ENCODE measurements around the gene GOPC.

Gene GOPC

DNA sequence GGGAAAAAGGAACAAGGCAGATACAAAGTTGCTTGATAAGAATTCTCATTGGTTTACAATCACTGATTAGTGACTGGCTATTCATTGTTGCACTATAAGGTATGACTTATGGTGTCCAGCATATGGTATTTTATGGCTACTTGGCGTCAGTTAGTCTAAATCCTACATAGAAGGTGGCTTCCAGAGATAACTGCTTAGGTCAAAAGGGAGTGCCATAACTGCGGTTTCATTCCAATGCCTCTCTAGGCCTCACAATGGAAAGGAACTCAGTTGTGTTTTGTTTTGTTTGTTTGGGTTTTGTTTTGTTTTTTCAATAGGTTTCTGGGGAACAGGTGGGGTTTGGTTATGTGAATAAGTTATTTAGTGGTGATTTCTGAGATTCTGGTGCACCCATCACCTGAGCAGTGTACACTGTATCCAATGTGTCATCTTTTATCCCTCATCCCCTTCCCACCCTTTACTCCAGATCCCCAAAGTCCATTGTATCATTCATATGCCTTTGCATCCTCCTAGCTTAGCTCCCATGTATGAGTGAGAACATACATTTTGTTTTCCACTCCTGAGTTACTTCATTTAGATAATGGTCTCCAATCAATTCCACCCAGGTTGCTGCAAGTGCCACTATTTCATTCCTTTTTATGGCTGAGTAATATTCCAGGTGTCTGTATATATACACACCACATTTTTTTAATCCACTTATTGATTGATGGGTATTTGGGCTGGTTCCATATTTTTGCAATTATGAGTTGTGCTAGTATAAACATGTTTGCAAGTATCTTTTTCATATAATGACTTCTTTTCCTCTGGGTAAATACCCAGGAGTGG, 7.0 kb downstream of the GOPC start:
- no peak for DNase-seq

DNA sequence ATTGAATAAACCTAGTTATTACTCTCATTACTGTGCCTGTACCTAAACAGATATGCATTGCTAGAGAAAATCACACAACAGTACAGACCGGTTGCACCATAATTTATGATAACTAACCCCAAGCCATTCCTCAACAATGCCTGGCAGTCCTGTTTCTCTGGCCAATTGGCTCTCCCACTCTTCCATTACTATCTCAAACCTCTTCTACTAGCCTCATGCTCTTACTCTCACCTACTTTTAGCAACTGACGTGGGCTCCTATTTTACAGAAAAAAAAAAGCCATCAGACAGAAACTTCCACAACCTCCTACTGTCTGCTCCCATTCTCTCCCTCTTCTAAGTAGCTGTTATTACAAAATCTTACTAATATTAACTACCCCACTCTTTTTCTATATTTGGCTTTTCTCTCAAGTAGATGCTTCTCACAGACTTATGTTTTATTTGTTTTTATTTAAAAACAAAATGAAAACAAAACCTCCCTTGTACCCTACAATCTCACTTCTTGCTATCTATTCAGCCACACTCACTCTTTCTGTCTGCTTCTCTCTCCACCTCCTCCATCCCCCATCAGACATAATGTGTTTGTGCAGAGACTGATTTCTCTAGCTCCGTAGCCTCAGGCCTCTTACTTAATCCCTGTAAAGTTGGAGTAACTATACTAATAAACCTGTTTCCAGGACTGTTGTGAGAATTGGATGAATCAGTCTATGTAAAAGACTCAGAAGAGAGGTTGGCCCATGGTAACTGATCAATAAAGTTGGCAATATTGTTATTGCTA, 9.1 kb downstream of the GOPC start:
- DNase-seq: no peak

DNA sequence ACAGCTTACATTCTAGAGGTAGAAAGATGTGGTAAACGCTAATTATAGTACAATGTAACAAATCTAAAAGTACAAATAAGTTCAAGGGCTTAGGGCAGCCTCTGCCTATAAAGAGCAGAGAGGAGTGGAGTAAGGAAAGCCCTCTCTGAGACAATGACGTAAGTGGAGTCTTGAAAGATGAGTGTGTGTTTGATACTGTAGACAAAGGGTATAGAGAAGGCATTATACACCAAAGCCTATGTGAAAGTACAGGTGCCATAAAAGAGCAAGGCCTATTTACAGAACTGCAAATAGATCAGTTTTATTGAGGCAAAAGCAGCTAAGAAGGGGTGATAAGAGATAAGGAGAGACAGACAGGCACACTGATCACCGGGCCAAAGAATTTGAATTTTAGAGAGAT, 10.9 kb downstream of the GOPC start:
- no peak for DNase-seq

DNA sequence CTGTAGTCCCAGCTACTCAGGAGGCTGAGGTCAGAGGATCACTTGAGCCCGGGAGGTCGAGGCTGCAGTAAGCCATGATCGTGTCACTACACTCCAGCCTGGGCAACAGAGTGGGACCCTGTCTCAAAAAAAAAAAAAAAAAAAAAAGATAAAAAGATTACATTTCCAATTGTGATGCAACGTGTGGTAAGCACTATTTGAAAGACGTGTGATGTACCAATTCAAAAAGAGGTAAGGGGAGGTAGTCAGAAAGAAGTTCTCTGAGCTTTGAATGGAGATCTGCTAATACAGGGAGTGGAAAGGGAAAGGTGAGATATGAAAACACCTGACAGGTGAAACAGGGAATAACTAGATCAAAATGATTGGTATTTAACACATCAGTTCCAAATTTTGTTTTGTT, 11.9 kb downstream of the GOPC start:
- DNase-seq: no peak

DNA sequence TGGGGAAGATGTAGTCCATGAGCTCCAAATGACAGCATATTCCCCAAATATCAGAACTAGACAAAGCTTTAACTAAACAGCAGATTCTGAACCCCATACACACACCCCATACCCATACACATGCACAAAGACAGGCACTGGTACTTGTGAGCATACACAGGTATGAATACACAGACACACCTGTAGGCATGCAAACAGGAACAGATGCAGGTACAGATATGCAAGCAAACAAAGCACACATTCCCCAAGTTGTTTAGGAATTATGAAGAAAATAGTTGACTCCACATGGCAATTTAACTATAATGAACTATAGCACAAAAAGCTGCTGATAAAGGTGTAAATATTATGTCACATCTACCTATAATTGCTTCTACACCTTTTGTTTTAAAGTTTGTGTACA, 16.7 kb downstream of the GOPC start:
- no peak for DNase-seq

DNA sequence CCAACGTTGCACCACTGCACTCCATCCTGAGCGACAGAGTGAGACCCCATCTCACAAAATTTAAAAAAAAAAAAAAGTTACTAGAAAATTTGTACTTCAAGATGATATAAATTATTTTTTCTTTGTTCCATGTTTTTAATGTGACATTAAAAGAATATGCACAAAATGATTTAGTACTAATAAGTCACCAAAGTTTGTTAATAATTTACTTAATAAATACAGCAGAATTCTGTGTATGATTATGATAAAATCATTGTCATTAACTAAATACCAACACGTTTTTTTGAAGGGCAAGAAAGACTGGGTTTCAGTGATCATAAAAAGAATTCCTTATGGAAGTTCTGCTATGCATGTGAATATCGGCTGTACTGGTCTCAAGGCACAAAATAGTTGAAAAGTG, 28.1 kb downstream of the GOPC start:
- no peak for DNase-seq

DNA sequence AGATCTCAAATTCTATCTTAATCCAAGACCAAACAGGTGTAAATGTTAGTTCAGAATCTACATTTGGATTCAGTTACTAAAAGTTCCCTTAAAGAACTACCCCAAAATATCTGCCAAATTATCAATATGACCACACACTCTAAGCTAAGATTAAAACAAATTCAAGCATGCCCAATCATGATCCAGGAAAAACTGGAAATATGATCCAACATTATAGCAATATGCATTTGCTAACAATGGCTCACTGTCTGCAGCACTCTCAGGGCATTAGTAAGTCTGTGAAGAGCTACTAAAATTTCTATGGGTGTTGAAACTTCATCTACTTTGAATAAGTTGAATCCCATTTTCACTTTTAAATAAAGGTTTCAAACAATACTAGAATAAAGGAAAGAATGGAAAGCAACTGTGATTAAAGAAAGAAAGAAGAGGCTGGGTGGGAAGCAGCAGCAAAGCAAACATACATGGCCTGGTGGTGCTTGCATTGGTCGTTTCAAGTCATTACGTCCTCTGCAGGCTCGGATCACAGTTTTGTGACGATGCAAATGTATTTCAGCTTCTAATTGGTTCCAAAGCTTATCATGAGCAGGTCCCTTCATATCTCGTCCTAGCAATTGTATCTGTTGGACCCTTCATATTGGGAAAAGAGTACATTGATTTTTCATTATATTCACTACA, 29.2 kb downstream of the GOPC start:
- DNase-seq: no peak

DNA sequence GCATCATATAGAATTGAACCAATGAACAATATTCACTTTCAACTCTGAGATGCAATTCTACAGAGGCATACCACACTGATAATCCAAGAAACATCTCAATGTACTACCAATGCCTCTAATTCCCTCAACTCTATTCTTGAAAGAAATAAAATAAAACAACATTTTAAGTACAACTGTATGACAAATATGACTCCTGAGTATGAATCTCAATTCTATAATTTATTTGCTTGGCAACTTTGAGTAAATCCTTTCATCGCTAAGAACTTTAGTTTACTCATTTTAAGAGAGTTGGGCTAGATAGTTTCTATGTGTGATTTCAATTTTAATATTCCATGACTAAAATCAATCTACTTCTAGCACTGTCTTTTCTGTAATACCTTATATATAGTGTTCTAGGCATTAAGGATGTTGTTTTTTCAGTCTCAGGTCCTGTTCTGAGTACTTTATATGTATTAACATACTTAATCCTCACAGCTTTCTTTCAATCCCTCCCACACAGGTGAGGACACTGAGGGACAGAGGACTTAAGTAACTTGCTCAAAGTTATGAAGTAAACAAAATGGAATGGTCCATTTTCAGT, 33.4 kb downstream of the GOPC start:
- DNase-seq: no peak

DNA sequence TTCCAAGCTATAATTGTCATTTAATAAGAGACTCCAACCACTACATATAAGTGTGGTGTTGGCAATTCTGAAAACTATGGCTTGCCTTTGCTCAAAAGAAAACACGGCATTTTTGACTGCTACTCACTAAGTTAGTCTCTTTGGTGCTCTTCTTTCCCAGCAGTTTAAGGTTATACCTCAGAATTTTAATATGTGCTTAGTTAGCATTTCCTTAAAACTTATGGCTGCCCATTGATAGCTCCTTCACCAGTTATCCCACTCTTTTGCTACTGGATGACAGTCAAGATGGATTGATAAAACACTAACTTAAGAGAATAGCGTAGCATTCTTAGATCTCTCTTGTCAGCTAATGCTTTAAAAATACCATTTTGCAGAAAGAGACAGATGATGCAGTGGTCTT, 34.1 kb downstream of the GOPC start:
- no peak for DNase-seq

DNA sequence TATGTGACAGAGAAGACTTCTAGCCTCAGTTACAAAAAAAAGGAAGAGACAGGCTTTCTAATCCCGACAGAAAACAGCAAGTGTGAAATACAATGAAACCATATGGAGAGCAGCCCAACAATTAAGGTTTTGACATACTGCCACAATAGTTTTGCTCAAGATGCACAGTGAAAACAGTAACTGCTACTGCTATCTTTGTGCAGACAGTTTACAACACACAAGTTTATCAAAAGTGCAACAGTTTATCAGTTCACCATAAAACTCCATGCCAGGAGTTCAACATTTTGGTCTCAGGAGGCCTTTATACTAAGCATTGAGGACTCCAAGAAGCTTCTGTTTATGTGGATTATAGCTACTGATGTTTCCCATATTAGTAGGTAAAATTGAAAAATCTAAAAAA, 37.6 kb downstream of the GOPC start:
- DNase-seq: no peak

DNA sequence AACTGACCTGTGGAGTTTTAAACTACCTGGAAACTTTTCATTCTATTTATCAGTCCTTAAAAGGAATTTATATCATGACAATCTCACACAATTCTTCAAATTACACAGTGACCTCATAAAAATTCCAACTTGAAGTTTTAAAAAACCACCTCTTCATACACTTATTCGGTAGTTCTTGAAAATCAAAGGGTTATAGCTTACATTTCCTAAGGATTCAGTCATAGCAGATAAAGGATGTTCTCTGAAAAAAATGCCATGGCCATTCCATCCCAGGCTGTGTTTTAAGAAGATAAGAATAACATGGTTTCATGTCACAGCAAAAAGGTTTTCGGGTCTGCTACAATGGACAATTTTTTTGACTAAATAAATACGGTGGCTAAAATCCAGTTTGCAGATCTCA, 41.2 kb downstream of the GOPC start:
- DNase-seq: no peak

DNA sequence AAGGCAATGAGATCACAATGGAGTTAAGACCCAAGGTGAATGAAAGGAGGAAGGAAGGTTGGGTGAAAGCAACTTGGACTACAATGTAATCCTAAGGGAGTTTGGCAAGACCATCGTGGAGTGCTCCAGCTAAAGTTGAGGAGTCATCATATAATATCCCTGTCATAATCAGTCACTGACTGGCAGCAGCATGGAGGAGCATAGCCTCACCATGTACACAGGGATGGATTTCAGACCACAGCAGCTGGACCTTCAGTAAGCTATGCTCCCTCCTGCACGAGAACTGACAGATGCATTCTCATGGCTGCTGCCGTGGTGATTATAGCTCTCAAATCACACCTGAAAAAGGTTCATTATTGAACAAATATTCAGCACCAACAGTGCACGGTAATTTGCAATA, 43.0 kb downstream of the GOPC start:
- no peak for DNase-seq

DNA sequence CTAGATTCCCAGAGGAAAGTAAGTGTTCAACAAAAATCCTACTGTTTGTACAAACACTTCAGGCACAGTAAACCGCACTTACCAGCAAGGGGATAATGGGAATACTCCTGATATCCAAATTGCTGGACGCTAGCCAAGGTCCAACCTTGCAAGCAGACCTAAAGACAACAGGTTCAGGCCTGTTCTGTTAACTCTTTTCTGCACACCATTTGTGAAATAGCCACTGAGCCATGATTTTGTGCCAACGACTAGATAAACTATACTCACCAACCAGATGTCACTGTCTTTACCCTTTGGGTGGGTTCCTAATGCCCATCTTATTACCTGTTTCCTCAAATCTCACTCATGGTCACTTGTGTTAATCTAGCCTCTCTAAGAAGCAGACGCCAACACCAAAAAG, 43.5 kb downstream of the GOPC start:
- DNase-seq: no peak

DNA sequence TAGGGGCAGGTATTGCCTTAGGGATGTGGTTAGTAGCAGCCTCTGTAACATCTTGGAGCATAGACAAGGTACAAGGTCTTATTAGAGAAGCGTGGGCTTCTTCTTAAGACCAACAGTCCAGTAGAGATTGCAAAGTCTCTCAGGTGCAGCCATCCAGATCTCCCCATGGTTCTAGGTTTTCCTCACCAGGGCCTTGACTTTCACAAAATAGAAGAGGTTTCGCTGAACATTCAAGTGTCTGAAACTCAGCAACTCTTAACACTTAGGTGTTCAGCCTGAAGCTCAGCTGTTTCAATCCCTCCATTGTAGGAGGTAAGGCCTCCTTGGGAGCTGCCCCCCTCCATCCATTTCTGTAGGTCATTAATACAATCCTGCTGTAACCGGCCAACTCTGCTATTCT, 44.4 kb downstream of the GOPC start:
- no peak for DNase-seq

DNA sequence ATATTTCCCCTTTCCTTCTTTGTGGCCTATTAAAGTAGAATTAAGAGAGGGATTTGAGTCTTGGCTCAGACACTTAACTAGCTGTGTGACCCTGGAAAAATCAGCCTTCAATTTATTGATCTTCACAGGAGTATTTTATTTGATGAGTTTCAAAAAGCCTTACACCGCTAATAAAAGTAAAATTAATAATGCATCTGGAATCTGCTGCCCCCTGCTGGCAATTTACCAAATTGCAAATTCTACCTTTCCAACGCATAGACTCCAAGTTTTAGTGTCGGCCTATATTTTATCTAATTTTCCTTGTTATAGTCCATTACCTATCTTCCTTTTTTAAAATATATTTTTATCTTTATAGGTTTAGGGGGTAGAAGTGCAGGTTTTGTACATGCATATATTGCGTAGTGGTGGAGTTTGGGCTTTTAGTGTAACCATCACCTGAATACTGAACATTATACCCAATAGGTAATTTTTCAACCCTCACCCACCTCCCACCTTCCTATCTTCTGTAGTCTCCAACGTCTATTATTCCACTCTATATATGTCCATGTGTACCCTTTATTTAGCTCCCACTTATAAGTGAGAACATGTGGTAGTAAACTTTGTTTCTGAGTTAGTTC, 46.3 kb downstream of the GOPC start:
- peak; percentile 61 to 68 for DNase-seq

DNA sequence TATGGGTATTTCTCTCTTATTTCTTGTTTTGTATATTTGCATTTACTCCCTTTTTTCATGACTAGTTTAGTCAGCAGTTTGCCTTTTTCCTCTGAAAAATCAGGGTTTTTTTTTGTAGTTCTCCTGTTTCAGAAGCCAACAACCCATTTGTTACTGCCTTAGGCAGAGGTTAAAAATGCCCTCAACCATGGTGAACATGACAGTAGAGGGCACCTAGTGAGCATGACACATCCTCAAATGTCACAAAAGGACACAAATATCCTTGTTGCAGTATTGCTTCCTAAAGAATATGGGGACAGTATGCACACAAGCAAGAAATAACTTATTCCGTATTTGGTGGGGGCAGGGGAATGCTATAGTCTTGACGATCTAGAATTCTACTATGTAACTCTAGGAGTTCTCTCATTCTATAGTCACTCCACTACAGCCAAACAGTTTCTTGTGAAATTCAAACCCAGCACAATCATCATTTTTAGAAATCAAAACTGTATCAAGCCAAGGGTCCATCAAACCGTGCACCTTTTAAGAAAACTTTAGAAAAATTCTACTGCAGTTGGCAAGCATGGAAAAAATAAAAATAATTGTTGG, 47.0 kb downstream of the GOPC start:
- DNase-seq: no peak

DNA sequence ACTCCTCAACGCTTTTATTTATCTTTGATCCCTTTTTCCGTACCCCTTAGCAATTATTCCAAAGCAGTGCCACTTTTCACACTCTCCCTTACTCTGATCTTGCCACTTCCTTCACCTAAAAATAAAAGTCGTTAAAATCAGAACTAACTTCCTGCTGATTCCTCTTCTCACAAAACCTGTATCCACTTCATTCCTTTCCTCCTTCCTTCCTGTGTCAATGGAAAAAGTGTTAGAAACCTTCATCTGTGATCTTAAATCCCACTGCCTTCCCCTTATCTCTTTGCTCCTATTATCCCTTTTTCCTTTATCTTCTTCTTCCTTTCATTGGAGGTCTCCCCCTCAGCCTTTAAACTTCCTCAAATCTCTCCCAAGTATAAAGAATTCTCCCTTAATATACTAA, 49.2 kb downstream of the GOPC start:
- DNase-seq: no peak

DNA sequence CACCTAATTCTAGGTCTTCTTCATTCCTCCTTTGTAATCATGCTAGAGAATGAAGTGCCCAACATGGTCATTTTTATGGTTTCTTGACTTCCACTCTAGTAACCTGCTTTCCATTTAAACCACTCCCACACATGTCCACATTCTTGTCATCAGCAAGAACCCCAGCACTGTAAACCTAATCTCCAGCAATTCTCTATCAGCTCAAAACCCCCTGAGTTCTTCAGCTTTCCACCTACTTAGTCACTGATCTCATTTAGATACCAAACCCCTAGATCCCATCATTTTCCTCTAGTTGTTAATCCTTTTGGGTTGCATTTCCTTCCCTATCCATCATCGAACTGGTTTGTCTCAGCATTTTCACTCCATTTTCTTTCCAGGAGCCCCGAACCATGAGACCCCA, 49.7 kb downstream of the GOPC start:
- DNase-seq: no peak

DNA sequence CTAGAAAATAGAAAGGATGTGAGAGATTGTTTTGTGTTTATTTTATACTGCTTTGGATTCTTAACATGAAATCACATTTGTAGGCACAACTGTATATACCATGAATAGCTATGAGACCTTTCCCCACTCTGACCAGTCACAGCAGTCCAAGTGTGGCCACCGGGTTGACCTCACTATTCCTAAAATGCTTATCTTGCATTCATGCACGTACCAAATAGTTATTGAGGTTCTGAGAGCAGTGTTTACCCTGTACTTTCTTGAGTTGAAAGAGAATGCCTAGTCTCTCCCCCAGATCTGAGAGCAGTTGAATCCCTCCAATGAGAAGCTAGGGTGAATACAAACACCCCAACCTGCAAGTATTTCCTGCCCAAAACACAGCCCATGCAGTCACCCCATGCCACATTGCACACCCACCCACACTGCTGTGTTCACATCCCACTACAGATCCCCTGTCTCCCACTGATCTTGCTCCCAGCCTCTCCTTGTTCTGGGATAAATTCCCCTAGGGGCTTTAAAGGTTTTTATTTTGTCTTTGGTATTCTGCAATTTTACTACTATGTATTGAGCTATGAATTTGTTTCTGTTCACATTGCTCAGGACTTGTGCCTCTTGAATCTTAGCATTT, 51.6 kb downstream of the GOPC start:
- DNase-seq: no peak

DNA sequence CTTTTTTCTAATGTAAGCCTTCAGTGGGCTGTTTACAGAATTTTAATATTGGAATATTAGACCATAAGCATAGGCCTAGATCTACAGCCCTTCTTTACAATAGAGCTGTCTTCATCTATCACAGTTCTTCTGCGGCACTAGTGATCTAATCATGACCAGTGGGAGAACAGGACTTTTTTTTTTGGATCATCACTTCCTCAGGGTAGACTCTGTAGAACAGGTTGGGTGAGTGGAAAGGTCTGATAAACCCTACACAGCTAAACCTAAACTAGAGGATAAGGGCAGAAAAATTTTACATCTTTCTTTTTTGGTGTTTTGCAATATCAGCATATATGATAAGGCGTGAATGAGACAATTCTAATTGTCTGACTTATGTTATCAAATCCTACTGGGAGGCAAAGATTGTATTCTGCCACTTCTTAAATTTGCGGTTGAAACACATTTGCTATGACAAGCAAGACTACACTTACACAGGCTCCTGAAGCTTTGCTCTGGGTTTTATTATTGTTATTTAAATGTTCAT, 52.2 kb downstream of the GOPC start:
- no peak for DNase-seq

DNA sequence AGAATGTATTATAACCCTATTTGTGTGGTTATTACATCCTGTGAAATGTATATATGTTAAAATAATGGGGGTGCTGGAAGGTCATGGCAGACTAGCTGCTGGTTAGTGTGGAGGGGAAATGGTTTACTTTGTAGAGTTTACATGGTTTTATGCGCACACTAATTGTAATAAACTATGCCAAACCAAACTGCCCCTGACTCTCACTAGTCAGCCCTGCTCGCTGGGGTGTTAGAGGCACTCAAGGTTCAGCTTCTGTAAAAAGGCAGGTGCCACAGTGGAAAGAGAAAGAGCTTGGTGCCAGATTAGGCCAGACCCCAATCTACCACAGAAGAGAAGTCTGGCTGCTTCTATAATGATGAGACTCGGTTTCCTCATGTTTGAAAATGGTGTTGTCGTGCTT, 52.7 kb downstream of the GOPC start:
- no peak for DNase-seq

DNA sequence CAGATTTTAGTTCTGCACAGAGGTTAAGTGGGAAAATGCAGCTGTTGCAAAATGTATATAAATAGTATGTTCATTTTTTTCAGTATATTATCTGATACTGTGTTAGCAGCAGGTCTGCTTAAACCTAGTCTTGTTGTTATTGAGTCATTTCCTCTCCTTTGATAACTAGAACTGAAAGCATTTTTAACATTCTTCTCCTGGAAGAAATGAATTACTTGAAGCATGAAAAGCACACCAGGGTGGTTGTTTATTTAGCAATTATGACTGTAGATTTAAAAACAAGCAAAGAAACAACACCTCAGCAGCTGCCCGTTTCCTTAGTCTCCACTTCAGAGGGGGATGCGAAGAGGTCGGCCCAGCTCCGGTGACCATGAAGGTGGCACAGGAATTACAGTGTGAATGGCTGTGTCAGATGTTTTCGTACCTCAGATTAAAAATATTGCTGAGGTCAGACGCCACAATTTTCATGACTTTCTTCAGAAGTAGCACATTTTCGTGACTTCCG, 53.5 kb downstream of the GOPC start:
- DNase-seq: peak; percentile 34 to 45

All from activated T-cell treated with anti-CD3 and anti-CD28 coated beads, Interleukin-2, amount 50 U/mL, for 48 hours (primary cell).